SK-N-MC (cell line): ENCODE results near the gene VASH2.

ENCODE experiments used
- FOXP2 ChIP-seq: optimal IDR thresholded peaks from 2 replicates; pipeline ENCODE3; 2011; ENCODE audit warnings: mild to moderate bottlenecking, moderate library complexity; ENCODE audit not compliant: insufficient read depth; ENCODE audit errors: extremely low read length, control extremely low read depth
- POLR2AphosphoS5 ChIP-seq: IDR thresholded peaks from 2 replicates; pipeline ENCODE4 v1.6.1; 2012; ENCODE audit warnings: mild to moderate bottlenecking, low read depth, low read length, borderline replicate concordance

DNA sequence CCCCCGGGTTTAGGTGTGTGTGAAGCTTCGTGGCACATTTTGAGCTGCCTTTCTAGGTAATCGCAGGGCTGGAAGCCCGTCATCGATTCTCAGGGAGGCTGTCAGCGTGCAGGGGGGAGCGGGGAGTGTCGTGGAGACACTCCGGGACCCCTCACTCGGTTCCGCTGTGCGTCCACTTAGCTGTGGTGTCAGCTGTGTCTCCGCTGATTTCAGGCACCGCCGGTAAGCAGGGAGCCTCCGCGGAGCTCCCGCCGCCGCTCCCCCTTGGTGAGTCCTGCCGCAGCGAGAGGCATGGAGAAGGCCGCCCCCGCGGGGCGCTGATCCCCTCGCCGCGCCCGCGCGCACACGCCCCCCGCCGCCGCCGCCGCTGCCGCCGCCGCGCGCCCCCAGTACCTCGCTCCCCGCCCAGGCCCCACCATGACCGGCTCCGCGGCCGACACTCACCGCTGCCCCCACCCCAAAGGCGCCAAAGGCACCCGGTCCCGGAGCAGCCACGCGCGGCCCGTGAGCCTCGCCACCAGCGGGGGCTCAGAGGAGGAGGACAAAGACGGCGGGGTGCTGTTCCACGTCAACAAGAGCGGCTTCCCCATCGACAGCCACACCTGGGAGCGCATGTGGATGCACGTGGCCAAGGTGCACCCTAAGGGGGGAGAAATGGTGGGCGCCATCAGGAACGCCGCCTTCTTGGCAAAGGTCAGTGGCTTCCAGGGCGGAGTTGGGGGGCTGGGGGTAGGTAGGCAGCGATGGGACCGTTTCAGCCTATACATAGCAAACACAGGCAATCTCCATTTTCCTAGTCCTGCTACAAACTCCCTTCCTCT, 995 bp downstream of the VASH2 start:
- no peak for TF ChIP-seq POLR2AphosphoS5
- TF ChIP-seq FOXP2, result no peak
